HEK293T (cell line): ENCODE results near the gene IRX2.

Experiments
- CTCF ChIA-PET: fragments of 350-600 bp; formaldehyde crosslinking; extraction: SDS; loops from one replicate; lab custom pipeline; 2021; ENCODE audit warnings: antibody characterized with exemption, inconsistent platforms; lab: Yijun Ruan, JAX
- POLR2A ChIA-PET: fragments of 350-600 bp; formaldehyde crosslinking; extraction: SDS; loops from one replicate; lab custom pipeline; 2020; ENCODE audit warnings: antibody characterized with exemption, inconsistent platforms; lab: Yijun Ruan, JAX
- DNase-seq: peaks from one replicate; pipeline ENCODE4 v3.0.0; 2012; ENCODE audit warnings: mixed read lengths; ENCODE audit errors: extremely low spot score
- ARNT ChIP-seq: fragments of 450-650 bp; IDR thresholded peaks from 2 replicates; pipeline ENCODE4 v1.6.1; 2017; ENCODE audit warnings: mild to moderate bottlenecking
- BHLHE40 ChIP-seq: fragments of 450-650 bp; IDR thresholded peaks from 2 replicates; pipeline ENCODE4 v1.6.1; 2016; ENCODE audit warnings: mild to moderate bottlenecking, moderate library complexity, borderline replicate concordance
- CTBP1 ChIP-seq: fragments of 450-650 bp; IDR thresholded peaks from 2 replicates; pipeline ENCODE4 v1.6.1; 2016; ENCODE audit warnings: borderline replicate concordance
- ELF4 ChIP-seq: fragments of 450-650 bp; IDR thresholded peaks from 2 replicates; pipeline ENCODE4 v1.6.1; 2017; ENCODE audit warnings: antibody characterized with exemption
- FOXA1 ChIP-seq: fragments of 450-650 bp; IDR thresholded peaks from 2 replicates; pipeline ENCODE4 v1.6.1; 2016; ENCODE audit warnings: mild to moderate bottlenecking
- FOXK2 ChIP-seq: fragments of 450-650 bp; IDR thresholded peaks from 2 replicates; pipeline ENCODE4 v1.6.1; 2016; ENCODE audit warnings: mild to moderate bottlenecking
- FOXM1 ChIP-seq: fragments of 450-650 bp; IDR thresholded peaks from 2 replicates; pipeline ENCODE4 v1.6.1; 2017; ENCODE audit warnings: mild to moderate bottlenecking, borderline replicate concordance
- HDGF ChIP-seq: fragments of 450-650 bp; IDR thresholded peaks from 2 replicates; pipeline ENCODE4 v1.6.1; 2017; ENCODE audit warnings: antibody characterized with exemption, borderline replicate concordance
- L3MBTL2 ChIP-seq: fragments of 450-650 bp; conservative IDR thresholded peaks from 2 replicates; pipeline ENCODE4 v1.6.1; 2016; ENCODE audit warnings: mild to moderate bottlenecking
- LEF1 ChIP-seq: fragments of 450-650 bp; IDR thresholded peaks from 2 replicates; pipeline ENCODE4 v1.6.1; 2017; ENCODE audit warnings: mild to moderate bottlenecking, borderline replicate concordance
- NFRKB ChIP-seq: fragments of 450-650 bp; IDR thresholded peaks from 2 replicates; pipeline ENCODE4 v1.6.1; 2016; ENCODE audit warnings: mild to moderate bottlenecking, moderate library complexity
- SP1 ChIP-seq: fragments of 450-650 bp; IDR thresholded peaks from 2 replicates; pipeline ENCODE4 v1.6.1; 2017
- SUZ12 ChIP-seq: fragments of 450-650 bp; IDR thresholded peaks from 2 replicates; pipeline ENCODE4 v1.6.1; 2016; ENCODE audit warnings: mild to moderate bottlenecking
- TARDBP ChIP-seq: fragments of 450-650 bp; IDR thresholded peaks from 2 replicates; pipeline ENCODE4 v1.6.1; 2016
- ZNF384 ChIP-seq: fragments of 450-650 bp; IDR thresholded peaks from 2 replicates; pipeline ENCODE4 v1.6.1; 2016
- TF ChIP-seq, protein P1 (sequence below): fragments of 450-650 bp; IDR thresholded peaks from 2 replicates; pipeline ENCODE4 v1.6.1; 2016

IRX2 gene

DNA sequence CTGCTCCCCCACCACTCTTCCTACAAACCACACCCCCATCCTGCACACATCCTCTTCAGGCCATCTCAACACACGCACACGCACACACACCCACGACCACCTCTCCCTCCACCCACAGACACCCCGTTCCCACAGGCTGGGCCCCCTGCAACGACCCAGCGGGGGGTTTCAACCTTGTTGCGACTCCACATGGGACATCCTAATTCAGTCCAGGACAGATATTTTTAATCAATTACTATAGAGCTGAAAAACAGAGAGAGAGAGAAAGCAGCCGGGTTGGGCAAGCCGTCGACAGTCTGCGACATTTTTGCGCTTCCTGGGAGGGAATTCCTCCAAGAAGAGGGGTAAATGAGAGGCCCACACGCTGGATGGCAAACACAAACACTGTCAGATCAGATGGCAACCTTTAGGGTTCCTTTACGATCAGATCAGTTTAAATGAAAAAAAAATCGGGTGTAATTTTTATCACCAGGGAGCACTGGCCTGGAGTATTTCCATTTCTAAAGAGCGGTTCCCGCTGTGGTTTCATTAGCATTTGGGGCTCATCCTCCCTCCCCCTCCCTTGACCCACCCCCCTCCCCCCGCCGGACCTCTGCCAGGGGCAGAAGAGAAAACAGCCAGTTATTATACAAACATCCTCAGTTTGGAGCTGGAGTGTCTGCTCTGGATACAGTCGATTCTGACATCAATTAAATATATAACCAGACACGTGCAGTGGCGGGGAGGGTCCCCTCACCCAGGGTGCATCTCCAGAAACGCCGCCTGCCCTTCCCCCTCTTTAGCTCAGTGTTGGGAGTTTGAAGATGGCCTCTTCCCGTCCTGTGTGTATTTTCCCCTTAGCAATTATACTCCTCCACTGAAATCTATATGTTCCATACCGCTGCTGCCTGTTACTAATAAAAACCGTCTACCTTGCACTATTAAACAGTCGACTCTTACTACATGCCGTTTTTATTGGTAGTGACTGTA lies 2.3 kb upstream of the IRX2 start:
- ChIA-PET POLR2A (no interaction called here), CTCF (no interaction called here)
- TF ChIP-seq NFRKB, result no peak
- TF ChIP-seq FOXA1, result no peak
- no peak for TF ChIP-seq SUZ12
- TF ChIP-seq FOXK2, result no peak
- DNase-seq, result no peak

- POLR2A ChIA-PET, result no interaction called here
- no peak for DNase-seq
- CTCF ChIA-PET, result no interaction called here
- TF ChIP-seq ELF4 (no peak), CTBP1 (no peak), FOXA1 (no peak), HDGF (no peak), NFRKB (no peak), TARDBP (no peak), ARNT (no peak), FOXK2 (no peak), SUZ12 (no peak), L3MBTL2 (no peak), SP1 (no peak), LEF1 (no peak), FOXM1 (no peak), ZNF384 (no peak), BHLHE40 (no peak)
- TF ChIP-seq, protein P1, sequence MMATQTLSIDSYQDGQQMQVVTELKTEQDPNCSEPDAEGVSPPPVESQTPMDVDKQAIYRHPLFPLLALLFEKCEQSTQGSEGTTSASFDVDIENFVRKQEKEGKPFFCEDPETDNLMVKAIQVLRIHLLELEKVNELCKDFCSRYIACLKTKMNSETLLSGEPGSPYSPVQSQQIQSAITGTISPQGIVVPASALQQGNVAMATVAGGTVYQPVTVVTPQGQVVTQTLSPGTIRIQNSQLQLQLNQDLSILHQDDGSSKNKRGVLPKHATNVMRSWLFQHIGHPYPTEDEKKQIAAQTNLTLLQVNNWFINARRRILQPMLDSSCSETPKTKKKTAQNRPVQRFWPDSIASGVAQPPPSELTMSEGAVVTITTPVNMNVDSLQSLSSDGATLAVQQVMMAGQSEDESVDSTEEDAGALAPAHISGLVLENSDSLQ, result no peak
Measured at GRCh38 chr5:2752821-2753439, 1.5 kb upstream of the IRX2 start.

DNA sequence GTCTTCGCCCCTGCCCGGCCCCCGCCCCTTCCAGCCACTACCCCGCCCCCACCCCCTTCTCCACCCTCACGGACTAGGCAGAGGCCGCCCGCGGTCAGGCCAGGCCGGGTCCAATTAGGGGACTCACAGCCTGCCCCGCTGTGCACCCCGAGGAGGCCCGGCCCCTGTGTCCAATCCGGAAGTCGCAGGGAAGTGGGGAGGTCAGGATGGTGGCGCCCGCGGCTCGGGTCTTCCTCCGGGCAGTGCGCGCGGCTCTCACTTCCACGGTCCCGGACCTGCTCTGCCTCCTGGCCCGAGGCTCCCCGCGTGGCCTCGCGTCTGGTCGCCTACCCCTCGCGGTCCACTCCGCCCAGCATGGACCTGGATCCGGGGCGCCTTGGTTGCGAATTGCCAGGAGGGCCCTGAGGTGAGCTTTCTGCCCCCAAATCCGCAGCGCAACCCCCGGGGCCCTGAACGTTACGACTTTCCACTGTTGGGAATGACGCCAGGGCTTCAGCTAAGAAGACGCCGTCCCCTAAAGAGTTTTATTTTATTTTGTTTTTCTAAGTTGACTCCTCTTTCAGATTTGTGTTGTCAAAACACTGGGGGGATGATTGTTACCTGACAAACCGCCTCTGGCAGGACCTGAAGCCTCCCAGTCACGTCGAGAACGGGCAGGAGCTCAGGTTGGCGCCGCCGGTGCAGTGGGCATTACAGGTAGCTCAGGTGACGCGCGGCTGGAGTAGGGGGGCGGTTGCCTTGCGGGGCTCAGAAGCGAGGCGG lies 763 bp upstream of the IRX2 start:
- no peak for DNase-seq
- ChIA-PET POLR2A (no interaction called here), CTCF (no interaction called here)
- TF ChIP-seq ZNF384, result no peak

GRCh38 chr5:2750758-2751464 lies 566 bp downstream of the IRX2 start:
- POLR2A ChIA-PET, result no interaction called here
- DNase-seq, result no peak

GRCh38 chr5:2750026-2750757 lies 1.3 kb downstream of the IRX2 start:
- no peak for TF ChIP-seq TARDBP
- TF ChIP-seq FOXA1, result no peak
- TF ChIP-seq ELF4, result no peak
- no peak for TF ChIP-seq CTBP1
- no peak for TF ChIP-seq FOXK2
- TF ChIP-seq BHLHE40, result no peak
- TF ChIP-seq SUZ12, result no peak
- TF ChIP-seq HDGF, result no peak
- TF ChIP-seq ARNT, result no peak
- no peak for TF ChIP-seq SP1
- no peak for TF ChIP-seq L3MBTL2
- TF ChIP-seq NFRKB, result no peak
- TF ChIP-seq FOXM1, result no peak
- TF ChIP-seq LEF1, result no peak
- TF ChIP-seq, protein P1, result no peak
- TF ChIP-seq ZNF384, result no peak
- CTCF ChIA-PET, result no interaction called here
- DNase-seq, result no peak
- POLR2A ChIA-PET, result no interaction called here

More at GRCh38 chr5:2750758-2751464, 566 bp downstream of the IRX2 start:
- CTCF ChIA-PET, result no interaction called here
- TF ChIP-seq L3MBTL2 (no peak), FOXM1 (no peak), ZNF384 (no peak), SUZ12 (no peak), ELF4 (no peak), SP1 (no peak), HDGF (no peak), NFRKB (no peak), BHLHE40 (no peak), TARDBP (no peak), CTBP1 (no peak), FOXA1 (no peak)
- TF ChIP-seq, protein P1, result no peak
